ENCODE data around the gene RLF.

GRCh38 chr1:40266786-40267535, 105.8 kb downstream of the RLF start:
- TF ChIP-seq CTCF (IDR thresholded peaks at IDR 0.05): no peak
- no peak for TF ChIP-seq POLR2A (IDR thresholded peaks at IDR 0.05)

Data from body of pancreas (tissue), 4 donors.